Uterus (tissue), 2 donors: ENCODE measurements around the gene CCDC201.
A peak's percentile ranks its signal among the peaks of the same experiment; 100 is the strongest.

Experiments
- CTCF ChIP-seq, 4 experiments: fragments of 200-600 bp in 2 of 4; fragments of 450-650 bp in 2 of 4; sonication (generic) in 2 of 4; IDR thresholded peaks; one replicate each; pipeline ENCODE4 v1.5.1; 2016 to 2019; ENCODE audit warnings: antibody characterized with exemption in 4 of 4, mild to moderate bottlenecking in 2 of 4, moderate library complexity in 1 of 4
- POLR2A ChIP-seq, 2 donors: fragments of 450-650 bp; IDR thresholded peaks; one replicate each; pipeline ENCODE4 v1.6.1; 2016; ENCODE audit warnings: antibody characterized with exemption in 2 of 2, mild to moderate bottlenecking in 1 of 2, moderate library complexity in 1 of 2

- TF ChIP-seq CTCF (IDR thresholded peaks at IDR 0.05) (peak in 2 of 4 experiments; percentile 31 to 40), POLR2A (IDR thresholded peaks at IDR 0.05) (peak in 1 of 2 donors; percentile 70)
These were observed 47.9 kb upstream of the CCDC201 start, which contains the start of gene IGFBP3 for GRCh38 chr7:45920502-45921380.
